H1 (cell line): ENCODE data around the gene C19orf25.

ENCODE experiments used
- EZH2 ChIP-seq: fragments of 200-600 bp; sonication (generic); IDR thresholded peaks from 2 replicates; pipeline ENCODE4 v1.7.1; 2012; ENCODE audit warnings: low read depth, mild to moderate bottlenecking, moderate library complexity, low read length, inconsistent platforms; ENCODE audit not compliant: severe bottlenecking
- TEAD4 ChIP-seq: IDR thresholded peaks from 2 replicates; pipeline ENCODE4 v1.6.1; 2012; ENCODE audit warnings: low read depth, low read length, inconsistent platforms, mixed read lengths
- TF ChIP-seq, protein P1 (sequence below), 3 experiments: IDR thresholded peaks; 1 replicate in 2 of 3; 2 replicates in 1 of 3; pipeline versions ENCODE4 v1.5.1 to v1.6.1; 2011; ENCODE audit warnings: low read length in 3 of 3, mild to moderate bottlenecking in 3 of 3, inconsistent platforms in 2 of 3, low read depth in 1 of 3, moderate library complexity in 1 of 3; ENCODE audit not compliant: insufficient read depth in 1 of 3; ENCODE audit errors: control extremely low read depth in 1 of 3

- TF ChIP-seq, protein P1, sequence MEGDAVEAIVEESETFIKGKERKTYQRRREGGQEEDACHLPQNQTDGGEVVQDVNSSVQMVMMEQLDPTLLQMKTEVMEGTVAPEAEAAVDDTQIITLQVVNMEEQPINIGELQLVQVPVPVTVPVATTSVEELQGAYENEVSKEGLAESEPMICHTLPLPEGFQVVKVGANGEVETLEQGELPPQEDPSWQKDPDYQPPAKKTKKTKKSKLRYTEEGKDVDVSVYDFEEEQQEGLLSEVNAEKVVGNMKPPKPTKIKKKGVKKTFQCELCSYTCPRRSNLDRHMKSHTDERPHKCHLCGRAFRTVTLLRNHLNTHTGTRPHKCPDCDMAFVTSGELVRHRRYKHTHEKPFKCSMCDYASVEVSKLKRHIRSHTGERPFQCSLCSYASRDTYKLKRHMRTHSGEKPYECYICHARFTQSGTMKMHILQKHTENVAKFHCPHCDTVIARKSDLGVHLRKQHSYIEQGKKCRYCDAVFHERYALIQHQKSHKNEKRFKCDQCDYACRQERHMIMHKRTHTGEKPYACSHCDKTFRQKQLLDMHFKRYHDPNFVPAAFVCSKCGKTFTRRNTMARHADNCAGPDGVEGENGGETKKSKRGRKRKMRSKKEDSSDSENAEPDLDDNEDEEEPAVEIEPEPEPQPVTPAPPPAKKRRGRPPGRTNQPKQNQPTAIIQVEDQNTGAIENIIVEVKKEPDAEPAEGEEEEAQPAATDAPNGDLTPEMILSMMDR (IDR thresholded peaks at IDR 0.05; ENCODE audit: control extremely low read depth in 1 of 3, insufficient read depth in 1 of 3, low read depth in 1 of 3, low read length in 3 of 3): no peak
- no peak for TF ChIP-seq EZH2
- no peak for TF ChIP-seq TEAD4
Observed at GRCh38 chr19:1435378-1435989, 43.5 kb downstream of the C19orf25 start.
